Activated naive CD4-positive, alpha-beta T cell treated with anti-CD3 and anti-CD28 coated beads, Interleukin-2, amount 50 U/mL, for 72 hours (primary cell): ENCODE measurements around the gene BCAR1. TPM values are rescaled to one million over a fixed set of nuclear protein-coding genes. Genes with fewer than 3 reads are reported as not detected.
"Not testable (repeated sequence)": the region's sequence is repeated elsewhere in the genome, so short reads cannot be mapped to it uniquely, and the experiment has no call there.

Source experiments
- ATAC-seq, 2 donors: fragments of 150-1000 bp; cut with Tn5 transposase; 2 replicates each; pipeline ENCODE4 v1.10.0; 2021; ENCODE audit warnings: mild to moderate bottlenecking in 2 of 2, moderate library complexity in 2 of 2
- DNase-seq, 2 donors: peaks; one replicate each; pipeline ENCODE4 v3.0.0; 2021 to 2022; ENCODE audit warnings: low spot score in 2 of 2
- H3K27ac Mint-ChIP-seq, 2 donors: one replicate each; pipeline ENCODE4 v1.8.0; 2022; ENCODE audit warnings: mild to moderate bottlenecking in 2 of 2, mixed read lengths in 2 of 2
- H3K36me3 Mint-ChIP-seq, 2 donors: one replicate each; pipeline ENCODE4 v1.8.0; 2022; ENCODE audit warnings: mixed read lengths in 2 of 2
- H3K9me3 Mint-ChIP-seq, 2 donors: one replicate each; pipeline ENCODE4 v1.8.0; 2022; ENCODE audit warnings: mixed read lengths in 2 of 2
- total RNA-seq, 2 donors: library from RNA; stranded (reverse); gene quantifications; one replicate each; pipeline ENCODE4 v1.2.3, GENCODE V29; 2022

BCAR1 gene
- total RNA-seq, 2 donors from 2014 or later, result 0.16 to 0.71 TPM

DNA sequence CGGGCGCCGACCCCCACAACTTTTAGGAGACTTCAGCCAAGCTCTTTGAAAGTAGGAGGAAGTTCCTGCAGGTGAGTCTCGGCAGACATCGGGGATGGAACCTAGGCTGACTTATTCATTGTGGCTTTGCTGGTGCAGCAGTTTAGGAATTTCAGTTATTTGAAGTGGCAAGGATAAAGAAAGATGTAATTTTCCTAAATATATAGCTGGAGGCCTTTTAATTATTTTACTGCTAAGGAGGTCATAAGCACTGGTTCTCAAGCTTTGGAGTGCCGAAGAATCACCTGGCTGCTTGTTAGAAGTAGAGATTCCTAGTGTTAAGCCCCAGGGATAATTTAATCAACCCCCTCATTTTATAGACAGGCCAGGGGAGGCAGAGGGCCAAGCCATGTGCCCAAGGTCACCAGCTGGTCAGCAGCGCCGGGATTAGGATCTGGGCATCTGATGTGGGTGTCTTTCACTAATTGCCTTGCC, 28.9 kb upstream of the BCAR1 start:
- H3K9me3 Mint-ChIP-seq, result no peaks in the 10 kb centered on the region
- ATAC-seq, result no peak

DNA sequence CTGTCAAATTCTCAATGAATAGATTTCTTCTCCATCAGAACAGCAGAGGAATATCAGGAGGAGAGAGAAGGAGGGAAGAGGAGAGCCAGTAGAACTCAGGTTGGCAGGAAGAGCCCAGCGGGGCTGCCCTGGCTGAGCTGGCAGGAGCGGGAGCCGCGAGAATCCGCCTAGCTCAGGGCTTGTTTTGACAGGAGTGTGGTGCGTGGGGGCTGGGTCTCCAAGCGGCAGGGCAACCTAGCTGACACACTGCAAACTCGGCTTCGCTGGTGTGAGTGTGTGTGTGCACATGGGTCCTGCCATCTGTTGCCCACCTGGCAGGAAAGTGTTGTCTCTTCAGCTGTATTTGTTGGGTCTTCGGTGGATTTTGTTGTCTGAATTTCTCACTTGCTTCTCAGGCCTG, 27.9 kb upstream of the BCAR1 start:
- no peak overlapping the region for H3K27ac Mint-ChIP-seq
- H3K9me3 Mint-ChIP-seq, result no peaks in the 10 kb centered on the region
- H3K36me3 Mint-ChIP-seq, result no peaks in the 10 kb centered on the region
- ATAC-seq (no peak), DNase-seq (no peak)

More for the DNA sequence above, 28.9 kb upstream of the BCAR1 start:
- Mint-ChIP-seq H3K27ac (no peak overlapping the region), H3K36me3 (no peaks in the 10 kb centered on the region)
- no peak for DNase-seq

DNA sequence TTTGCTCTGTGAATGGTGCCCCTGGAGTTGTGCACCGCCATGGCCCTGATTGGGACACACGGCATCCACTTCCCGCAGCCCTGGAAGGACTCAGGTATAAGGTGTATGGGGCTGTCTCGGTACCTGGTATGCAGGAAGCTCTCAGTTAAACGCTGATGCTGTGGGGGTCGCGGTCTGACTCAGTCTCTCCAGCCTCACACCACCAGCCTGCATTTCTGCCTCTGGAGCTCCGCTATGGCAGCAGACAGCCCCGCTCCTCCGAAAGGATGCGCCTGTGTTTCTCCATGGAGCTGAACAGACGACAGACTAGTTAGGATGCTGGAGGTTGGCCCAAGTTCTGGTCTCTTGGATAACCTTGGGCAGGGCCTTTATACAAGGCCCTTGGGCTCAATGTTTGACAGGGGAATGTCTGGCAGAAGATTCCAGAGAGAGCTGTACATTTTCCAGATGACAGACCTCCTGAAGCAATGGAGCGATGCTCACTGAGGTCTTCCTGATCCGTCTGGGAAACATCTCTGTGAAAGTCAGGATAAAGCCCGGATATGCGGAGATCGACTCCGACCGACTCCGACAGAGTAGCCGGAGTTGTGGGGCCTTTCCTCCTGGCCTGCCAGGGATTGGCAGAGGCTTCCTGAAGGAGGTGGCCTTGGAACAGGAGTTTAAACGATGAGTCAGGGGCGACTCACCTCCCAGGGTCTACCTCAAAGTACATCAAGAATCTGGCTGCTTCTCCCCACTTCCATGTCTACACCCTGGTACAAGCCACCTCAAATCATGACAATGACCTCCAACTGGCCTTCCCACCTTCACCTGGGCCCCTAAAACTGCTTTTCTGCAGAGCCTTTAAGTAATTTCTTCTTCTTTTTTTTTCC, 21.9 kb upstream of the BCAR1 start:
- Mint-ChIP-seq H3K27ac (no peak overlapping the region), H3K36me3 (no peaks in the 10 kb centered on the region), H3K9me3 (no peaks in the 10 kb centered on the region)
- DNase-seq (no peak), ATAC-seq (no peak)

DNA sequence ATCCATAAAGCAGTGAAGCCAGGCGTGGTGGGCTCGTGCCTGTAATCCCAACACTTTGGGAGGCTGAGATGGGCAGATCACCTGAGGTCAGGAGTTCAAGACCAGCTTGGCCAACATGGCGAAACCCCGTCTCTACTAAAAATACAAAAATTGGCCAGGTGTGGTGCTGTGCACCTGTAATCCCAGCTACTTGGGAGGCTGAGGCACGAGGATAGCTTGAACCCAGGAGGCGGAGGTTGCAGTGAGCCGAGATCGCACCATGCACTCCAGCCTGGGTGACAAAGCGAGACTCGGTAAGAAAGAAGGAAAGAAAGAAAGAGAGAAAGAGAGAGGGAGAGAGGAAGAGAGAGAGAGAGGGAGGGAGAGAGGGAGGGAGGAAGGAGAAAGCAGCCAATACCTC, 21.2 kb upstream of the BCAR1 start:
- H3K9me3 Mint-ChIP-seq, ATAC-seq, DNase-seq, H3K27ac Mint-ChIP-seq, H3K36me3 Mint-ChIP-seq: not testable (repeated sequence)

DNA sequence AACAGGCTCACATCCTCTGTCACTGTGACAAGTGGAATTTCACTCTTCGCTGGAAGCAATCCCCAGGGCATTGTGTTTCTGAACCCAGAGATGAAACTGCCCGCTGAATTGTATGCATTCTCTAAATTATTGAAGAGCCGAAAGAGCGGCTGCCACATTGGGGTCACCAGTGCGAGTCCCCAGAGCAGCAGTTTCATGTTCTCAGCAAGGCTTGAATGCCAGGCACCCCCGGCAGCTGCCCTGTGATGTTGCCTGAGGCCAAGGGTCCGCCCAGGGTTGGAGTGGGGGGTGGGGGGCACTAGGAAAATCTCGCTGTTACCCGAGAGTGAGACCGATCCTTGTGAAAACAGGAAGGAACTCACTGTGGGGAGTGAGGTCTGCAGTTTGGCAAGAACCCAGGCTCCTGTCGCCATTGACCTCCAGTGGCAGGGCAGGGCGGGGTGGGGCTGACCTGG, 20.7 kb upstream of the BCAR1 start:
- H3K9me3 Mint-ChIP-seq, result no peaks in the 10 kb centered on the region
- no peak for ATAC-seq
- DNase-seq, result no peak
- no peak overlapping the region for H3K27ac Mint-ChIP-seq
- no peaks in the 10 kb centered on the region for H3K36me3 Mint-ChIP-seq

DNA sequence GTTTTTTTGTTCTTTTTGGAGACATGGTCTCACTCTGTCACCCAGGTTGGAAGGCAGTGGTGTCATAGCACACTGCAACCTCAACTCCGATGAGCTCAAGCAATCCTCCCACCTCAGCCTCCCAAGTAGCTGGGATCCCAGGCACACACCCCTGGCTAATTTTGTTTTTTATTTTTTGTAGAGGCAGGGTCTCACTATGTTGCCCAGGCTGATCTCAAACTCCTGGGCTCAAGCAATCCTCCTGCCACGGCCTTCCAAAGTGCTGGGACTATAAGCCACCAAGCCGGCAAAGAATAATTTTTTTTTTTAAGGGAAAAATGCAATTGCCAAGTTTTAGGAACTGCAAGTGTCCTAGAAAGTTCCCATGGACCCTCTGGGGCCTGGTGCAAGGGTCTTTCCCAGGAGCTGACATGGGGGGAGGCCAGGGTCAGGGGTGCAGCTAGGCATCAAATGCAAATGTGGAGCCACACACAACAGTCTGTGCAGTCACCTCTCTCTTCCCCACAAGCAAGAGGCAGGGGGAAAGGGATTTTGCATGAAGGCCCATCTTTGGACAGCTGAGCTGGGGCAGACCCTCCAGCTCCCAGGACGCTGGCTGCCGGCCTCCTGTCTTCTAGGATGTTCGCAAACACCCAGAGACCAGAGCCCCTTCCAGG, 20.1 kb upstream of the BCAR1 start:
- DNase-seq (no peak), ATAC-seq (no peak)
- H3K27ac Mint-ChIP-seq, result no peak overlapping the region
- no peaks in the 10 kb centered on the region for H3K9me3 Mint-ChIP-seq
- no peaks in the 10 kb centered on the region for H3K36me3 Mint-ChIP-seq

DNA sequence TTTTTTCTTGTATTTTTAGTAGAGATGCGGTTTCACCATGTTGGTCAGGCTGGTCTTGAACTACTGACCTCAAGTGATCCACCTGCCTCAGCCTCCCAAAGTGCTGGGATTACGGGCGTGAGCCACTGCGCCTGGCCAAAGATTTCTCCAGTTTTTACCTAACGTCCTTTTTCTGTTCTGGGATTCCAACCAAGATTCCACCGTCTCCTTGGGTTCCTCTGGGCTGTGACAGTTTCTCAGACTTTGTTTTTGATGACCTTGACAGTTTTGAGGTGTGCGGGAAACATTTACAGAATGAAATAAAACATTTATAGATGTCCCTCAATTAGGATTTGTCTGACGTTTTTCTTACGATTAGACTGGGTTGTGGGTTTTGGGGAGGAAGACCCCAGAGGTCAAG, 17.9 kb upstream of the BCAR1 start:
- not testable (repeated sequence) for ATAC-seq, DNase-seq, H3K9me3 Mint-ChIP-seq, H3K27ac Mint-ChIP-seq, H3K36me3 Mint-ChIP-seq

DNA sequence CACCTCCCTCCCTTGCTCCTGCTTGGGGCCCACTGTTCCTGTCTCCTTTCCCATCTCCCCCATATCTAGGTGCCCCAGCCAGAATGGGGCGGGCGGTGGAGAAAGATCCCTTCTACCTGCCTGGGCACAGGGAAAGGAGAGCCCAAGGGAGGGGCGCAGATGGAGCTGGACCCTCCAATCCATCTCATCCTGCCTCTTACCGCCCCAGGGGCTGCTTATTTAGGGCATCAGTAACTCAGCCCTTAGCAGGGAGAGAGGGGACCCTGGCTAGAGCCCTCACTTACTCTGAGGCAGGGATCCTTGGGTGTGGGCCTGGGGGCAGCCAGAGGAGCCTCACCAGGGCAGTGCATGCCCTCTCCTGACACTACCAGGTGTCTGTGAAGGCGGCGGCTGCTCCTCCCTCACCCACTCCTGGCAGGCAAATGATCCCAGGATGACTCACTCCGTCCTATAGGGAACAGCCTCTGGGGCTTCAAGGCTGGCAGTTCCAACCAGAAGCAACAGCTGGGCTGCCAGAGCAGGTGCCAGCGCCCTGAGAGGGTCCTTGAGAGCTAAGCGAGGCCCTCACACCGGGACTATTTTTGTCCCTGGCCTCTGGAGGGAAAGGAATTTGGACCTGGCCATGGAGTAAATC, 16.3 kb upstream of the BCAR1 start:
- no peaks in the 10 kb centered on the region for H3K9me3 Mint-ChIP-seq
- H3K27ac Mint-ChIP-seq, result no peak overlapping the region
- peak in 1 of 2 donors; percentile 21 for ATAC-seq

DNA sequence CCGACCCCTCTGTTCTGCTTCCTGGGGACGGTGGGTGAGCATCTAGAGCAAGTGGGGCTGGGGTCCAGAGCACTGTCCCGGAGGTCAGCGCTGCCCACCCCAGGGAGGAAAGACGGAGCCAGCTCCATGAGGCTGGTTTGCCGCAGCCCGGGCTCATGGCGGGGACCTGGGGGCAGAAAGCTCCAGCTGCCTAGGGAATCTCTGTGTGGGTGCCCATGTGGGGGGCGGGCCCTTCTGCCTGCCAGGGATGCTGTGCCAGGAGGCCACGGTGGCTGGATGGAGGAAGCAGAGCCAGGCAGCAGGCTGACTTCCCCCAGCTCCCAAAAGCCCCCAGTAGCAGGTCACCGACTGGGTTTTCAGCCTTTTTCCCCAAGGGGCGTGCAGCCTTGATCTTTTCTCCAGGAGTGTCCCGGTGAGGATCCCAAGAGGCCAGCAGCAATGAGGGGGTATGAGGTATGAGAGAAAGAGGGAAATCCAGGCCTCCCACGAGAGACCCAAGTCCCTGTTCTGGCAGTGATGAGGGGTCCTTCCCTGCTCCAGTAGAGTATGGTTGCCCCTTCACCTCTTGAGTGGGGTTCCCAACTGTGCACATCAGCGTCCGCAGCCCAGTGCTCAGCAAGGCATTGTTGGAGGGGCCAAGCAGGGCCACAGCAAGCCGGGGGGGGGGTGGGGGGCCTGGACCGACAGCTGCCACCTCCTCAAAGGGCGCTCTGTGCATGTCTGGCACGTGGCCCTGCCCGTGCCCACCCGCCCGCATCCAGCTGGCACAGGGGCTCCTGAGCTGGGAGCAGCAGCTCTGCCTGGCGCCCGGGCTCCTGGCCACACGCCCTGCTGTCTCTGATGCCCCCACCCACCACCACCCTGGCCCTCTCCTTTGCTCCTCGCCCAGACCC, 15.6 kb upstream of the BCAR1 start:
- Mint-ChIP-seq H3K9me3 (no peaks in the 10 kb centered on the region), H3K36me3 (peaks cover 0 to 12% of the 10 kb centered on the region in 2 donors), H3K27ac (no peak overlapping the region)
- no peak for DNase-seq
- ATAC-seq, result no peak

More for the DNA sequence above, 16.3 kb upstream of the BCAR1 start:
- no peak for DNase-seq
- peaks cover 0 to 12% of the 10 kb centered on the region in 2 donors for H3K36me3 Mint-ChIP-seq

DNA sequence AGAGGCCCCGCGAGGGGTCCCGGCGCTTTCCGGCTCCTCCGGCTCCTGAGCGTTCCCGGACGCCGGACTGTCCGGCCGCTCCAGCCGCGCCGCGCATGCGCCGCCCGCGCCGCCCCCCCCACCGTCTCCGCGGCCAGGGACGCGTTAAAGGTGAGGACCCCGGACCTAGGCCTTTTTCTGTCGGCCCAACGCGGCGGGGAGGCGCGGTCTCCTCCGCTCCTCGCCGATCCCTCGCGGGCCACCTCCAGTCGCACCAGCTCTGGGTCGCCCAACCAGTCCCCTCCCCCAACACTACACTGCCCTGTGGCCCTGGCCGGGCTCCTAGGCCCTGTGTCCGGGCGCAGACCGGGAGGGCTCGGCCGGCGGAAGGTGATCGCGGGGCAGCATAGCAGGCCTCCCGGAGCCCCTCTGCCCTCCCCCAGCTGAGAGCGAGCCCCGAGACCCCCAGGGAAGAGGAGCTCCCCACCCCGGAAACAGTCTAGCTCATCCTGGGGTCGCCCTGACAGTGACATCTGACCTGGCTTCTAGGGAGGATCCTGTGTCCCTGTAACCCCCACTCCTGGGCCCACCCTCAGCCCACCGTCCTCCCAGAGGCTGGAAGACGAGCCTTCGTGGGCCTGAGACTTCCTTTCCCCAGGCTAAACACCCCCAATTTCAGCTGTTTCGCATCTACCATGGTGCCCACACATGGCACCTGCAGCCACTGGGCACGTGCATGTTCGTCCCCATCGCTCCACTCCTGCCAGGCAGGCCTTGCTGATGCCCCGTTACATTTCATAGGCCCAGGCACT, 14.7 kb upstream of the BCAR1 start:
- no peaks in the 10 kb centered on the region for H3K9me3 Mint-ChIP-seq
- ATAC-seq (peak in 1 of 2 donors; percentile 36), DNase-seq (no peak)
- peaks cover 0 to 12% of the 10 kb centered on the region in 2 donors for H3K36me3 Mint-ChIP-seq
- H3K27ac Mint-ChIP-seq, result no peak overlapping the region

DNA sequence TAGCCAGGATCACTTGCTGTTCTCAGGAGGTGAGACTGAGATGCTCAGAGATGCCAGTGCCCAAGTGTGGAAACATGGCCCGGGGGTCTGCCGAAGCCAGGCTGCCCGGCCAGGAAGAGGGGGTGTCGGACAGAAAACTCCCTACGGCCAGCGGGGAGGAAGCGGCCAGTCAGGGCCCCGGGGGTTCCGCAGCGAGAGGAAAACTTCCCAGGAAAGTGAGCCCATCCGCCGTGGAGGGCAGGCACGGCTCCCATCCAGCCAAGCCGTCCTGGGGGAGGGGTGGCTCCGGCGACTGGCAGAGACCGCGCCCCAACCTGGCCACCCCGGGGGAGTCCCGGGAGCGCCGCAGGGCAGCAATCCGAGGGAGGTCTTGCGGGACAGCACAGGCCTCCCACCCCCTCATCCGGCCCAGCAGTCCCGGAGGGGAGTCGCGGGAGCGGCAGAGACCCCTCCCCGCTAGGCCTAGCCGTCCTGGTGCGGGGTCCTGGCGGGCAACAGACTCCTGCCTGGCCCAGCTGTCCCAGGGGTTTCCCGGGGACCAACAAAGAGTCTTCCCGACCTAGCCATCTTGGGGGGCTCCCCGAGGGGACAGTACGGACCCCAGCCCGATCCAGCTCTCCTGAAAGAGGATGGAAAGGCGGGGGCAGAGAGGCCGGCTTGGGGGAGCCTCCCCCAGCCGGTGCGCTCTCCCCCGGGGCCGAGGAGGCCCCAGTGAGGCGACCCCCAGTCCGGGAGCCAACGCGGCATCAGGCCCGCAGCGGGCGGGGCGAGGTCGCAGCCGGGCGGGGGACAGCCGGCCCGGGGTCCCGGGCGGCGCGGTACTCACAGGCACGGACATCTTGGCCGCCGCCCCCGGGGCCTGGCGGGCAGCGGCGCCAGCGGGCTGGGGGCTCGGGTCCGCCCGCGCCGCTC, 13.8 kb upstream of the BCAR1 start:
- no peak for ATAC-seq
- H3K27ac Mint-ChIP-seq, result no peak overlapping the region

DNA sequence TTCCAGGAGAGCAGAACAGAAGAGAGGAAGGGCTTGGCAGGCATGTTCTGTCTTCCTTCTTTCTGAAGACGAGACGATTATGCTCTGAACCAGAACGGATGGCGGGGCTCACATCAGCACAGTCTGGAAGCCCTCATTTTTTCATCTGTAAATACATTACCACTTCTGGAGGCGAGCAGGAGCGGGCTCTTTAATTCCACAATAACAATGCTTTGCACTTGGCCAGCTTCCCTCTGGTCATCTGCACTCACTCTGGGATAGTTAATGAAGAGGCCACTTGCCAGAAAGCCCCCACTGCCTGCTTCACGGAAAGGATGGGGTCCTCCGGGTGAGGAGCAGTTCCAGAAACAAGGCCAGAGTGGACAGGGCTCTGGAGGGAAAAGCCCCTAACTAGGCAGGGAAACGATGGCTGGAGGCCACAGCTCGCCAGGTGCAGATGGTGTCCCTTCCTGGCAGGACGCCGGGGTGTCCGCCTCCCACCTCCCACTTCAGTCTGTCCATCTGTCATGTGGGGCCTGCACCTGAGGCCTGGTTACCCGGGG, 13.1 kb upstream of the BCAR1 start:
- H3K27ac Mint-ChIP-seq, result no peak overlapping the region

More for the DNA sequence above, 13.8 kb upstream of the BCAR1 start:
- Mint-ChIP-seq H3K9me3 (no peaks in the 10 kb centered on the region), H3K36me3 (peaks cover 0 to 12% of the 10 kb centered on the region in 2 donors)
- no peak for DNase-seq

DNA sequence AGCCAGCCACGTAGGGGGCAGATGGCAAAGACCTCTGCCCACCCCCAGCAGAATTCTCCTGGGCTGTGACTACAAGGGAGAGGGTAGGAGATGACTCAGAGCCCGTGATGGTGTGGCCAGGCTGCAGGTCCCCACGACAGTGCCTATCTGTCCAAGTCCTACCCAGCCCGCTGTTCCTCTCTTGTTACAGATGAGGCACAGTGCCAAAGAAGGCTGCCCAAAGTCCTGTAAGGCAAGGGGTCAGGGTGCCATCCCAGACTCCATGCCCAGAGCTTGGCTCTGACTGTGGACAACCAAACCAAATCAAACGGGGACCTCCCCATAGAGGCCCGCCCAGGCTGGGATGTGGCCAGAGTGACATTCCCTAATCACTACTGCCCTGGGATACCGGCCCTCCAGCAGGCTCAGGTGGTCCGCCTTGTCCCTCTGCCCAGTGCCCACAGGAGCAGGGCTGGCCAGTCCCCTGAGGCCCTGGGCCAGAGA, 12.6 kb upstream of the BCAR1 start:
- no peak overlapping the region for H3K27ac Mint-ChIP-seq
- peaks cover 0 to 12% of the 10 kb centered on the region in 2 donors for H3K36me3 Mint-ChIP-seq
- H3K9me3 Mint-ChIP-seq, result no peaks in the 10 kb centered on the region
- DNase-seq (no peak), ATAC-seq (no peak)

More for the DNA sequence above, 13.1 kb upstream of the BCAR1 start:
- Mint-ChIP-seq H3K9me3 (no peaks in the 10 kb centered on the region), H3K36me3 (peaks cover 0 to 12% of the 10 kb centered on the region in 2 donors)
- ATAC-seq (no peak), DNase-seq (no peak)

DNA sequence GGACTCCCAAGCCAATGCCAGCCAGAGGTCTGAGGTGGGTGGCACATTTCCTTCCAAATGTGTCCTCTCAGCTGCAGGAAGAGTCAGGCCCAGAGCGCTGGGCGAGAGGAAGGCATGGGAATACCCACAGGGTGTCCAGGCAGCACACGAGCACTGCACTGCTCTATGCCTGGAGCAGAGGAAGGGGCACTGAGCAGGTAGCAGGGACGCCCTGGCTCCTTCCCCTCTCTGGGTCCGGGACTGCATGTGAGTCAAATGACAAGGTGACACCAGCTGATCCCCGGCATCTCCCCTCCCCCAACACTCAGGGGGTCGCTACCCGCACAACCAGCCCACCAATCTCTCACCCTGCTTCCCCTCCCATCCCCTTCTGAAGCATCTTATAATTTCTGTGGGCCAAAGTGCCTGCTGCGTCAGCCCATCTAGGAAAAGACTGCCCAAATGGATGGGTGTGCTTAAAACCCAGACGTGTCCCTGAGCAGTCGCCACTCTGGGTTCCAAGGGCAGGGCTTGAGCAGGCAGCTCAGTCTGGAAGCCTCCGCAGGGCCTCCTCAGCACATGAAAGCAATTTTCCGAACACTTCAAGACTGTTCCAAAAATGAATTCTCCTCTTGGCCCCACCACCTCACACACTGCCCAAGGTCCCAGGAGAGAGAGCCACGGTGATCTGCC, 12.0 kb upstream of the BCAR1 start:
- H3K9me3 Mint-ChIP-seq, result no peaks in the 10 kb centered on the region
- no peak for ATAC-seq
- H3K36me3 Mint-ChIP-seq, result peaks cover 0 to 12% of the 10 kb centered on the region in 2 donors
- no peak overlapping the region for H3K27ac Mint-ChIP-seq
- DNase-seq, result no peak
